ENCODE measurements around the gene AGL. TPM values are rescaled to one million over a fixed set of nuclear protein-coding genes. Genes with fewer than 3 reads are reported as not detected.
"Not testable (repeated sequence)": the region's sequence is repeated elsewhere in the genome, so short reads cannot be mapped to it uniquely, and the experiment has no call there.

The AGL gene
- total and polyA plus RNA-seq, 3 donors from 2014 or later, result 7.1 to 19.6 (median 16.7) TPM

- H3K27me3 ChIP-seq, result no peaks in the 10 kb centered on the region
- intact Hi-C loops (cut with DNase I; ENCODE audit: low total_unique reads), result no loop called here
- DNase-seq, result no peak
- H3K36me3 ChIP-seq (ENCODE audit: low read depth, missing control alignments), result no peaks in the 10 kb centered on the region
- H3K4me3 ChIP-seq, result no peak overlapping the region
- TF ChIP-seq, protein P1, sequence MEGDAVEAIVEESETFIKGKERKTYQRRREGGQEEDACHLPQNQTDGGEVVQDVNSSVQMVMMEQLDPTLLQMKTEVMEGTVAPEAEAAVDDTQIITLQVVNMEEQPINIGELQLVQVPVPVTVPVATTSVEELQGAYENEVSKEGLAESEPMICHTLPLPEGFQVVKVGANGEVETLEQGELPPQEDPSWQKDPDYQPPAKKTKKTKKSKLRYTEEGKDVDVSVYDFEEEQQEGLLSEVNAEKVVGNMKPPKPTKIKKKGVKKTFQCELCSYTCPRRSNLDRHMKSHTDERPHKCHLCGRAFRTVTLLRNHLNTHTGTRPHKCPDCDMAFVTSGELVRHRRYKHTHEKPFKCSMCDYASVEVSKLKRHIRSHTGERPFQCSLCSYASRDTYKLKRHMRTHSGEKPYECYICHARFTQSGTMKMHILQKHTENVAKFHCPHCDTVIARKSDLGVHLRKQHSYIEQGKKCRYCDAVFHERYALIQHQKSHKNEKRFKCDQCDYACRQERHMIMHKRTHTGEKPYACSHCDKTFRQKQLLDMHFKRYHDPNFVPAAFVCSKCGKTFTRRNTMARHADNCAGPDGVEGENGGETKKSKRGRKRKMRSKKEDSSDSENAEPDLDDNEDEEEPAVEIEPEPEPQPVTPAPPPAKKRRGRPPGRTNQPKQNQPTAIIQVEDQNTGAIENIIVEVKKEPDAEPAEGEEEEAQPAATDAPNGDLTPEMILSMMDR (IDR thresholded peaks at IDR 0.05), result no peak
- no peak for TF ChIP-seq POLR2A (IDR thresholded peaks at IDR 0.05)
- no peak overlapping the region for H3K27ac ChIP-seq
- 81 to 83% methylated on average over 1 of the region's 1 CpG for WGBS, 2 donors
- no peaks in the 10 kb centered on the region for H3K4me1 ChIP-seq
- H3K9me3 ChIP-seq, result no peaks in the 10 kb centered on the region
These were observed 41.8 kb downstream of the AGL start for GRCh38 chr1:99891997-99892396.

DNA sequence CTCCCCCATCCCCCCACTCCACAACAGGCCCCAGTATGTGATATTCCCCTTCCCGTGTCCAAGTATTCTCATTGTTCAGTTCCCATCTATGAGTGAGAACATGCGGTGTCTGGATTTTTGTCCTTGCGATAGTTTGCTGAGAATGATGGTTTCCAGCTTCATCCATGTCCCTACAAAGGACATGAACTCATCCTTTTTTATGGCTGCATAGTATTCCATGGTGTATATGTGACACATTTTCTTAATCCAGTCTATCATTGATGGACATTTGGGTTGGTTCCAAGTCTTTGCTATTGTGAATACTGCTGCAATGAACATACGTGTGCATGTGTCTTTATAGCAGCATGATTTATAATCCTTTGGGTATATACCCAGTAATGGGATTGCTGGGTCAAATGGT is 53.1 kb downstream of the AGL start:
- H3K36me3 ChIP-seq (ENCODE audit: low read depth, missing control alignments); H3K4me3 ChIP-seq; intact Hi-C loops (cut with DNase I; ENCODE audit: low total_unique reads); H3K9me3 ChIP-seq; DNase-seq; H3K27ac ChIP-seq; H3K27me3 ChIP-seq; H3K4me1 ChIP-seq: not testable (repeated sequence)
- 97 to 99% methylated on average over 4 of the region's 4 CpGs for WGBS, 2 donors

GRCh38 chr1:99906535-99906934 is 56.4 kb downstream of the AGL start:
- intact Hi-C loops (cut with DNase I; ENCODE audit: low total_unique reads), result no loop called here
- TF ChIP-seq POLR2A (IDR thresholded peaks at IDR 0.05), result no peak
- TF ChIP-seq, protein P1 (IDR thresholded peaks at IDR 0.05), result no peak

GRCh38 chr1:99917214-99917613 is 67.1 kb downstream of the AGL start:
- intact Hi-C loops (cut with DNase I; ENCODE audit: low total_unique reads), result no loop called here
- no peaks in the 10 kb centered on the region for H3K36me3 ChIP-seq (ENCODE audit: low read depth, missing control alignments)
- no peak overlapping the region for H3K27ac ChIP-seq
- DNase-seq, result no peak
- TF ChIP-seq, protein P1 (IDR thresholded peaks at IDR 0.05), result no peak
- no peak for TF ChIP-seq POLR2A (IDR thresholded peaks at IDR 0.05)
- no peaks in the 10 kb centered on the region for H3K4me1 ChIP-seq
- no peaks in the 10 kb centered on the region for H3K9me3 ChIP-seq
- 95 to 97% methylated on average over 3 of the region's 3 CpGs for WGBS, 2 donors
- no peaks in the 10 kb centered on the region for H3K27me3 ChIP-seq
- no peak overlapping the region for H3K4me3 ChIP-seq

More at GRCh38 chr1:99906535-99906934, 56.4 kb downstream of the AGL start:
- no peaks in the 10 kb centered on the region for H3K4me1 ChIP-seq
- DNase-seq, result no peak
- H3K9me3 ChIP-seq, result no peaks in the 10 kb centered on the region
- H3K27ac ChIP-seq, result no peak overlapping the region
- no peaks in the 10 kb centered on the region for H3K27me3 ChIP-seq
- H3K36me3 ChIP-seq (ENCODE audit: low read depth, missing control alignments), result no peaks in the 10 kb centered on the region
- H3K4me3 ChIP-seq, result no peak overlapping the region

- H3K36me3 ChIP-seq (ENCODE audit: low read depth, missing control alignments), result no peaks in the 10 kb centered on the region
- TF ChIP-seq POLR2A (IDR thresholded peaks at IDR 0.05), result no peak
- TF ChIP-seq, protein P1 (IDR thresholded peaks at IDR 0.05), result no peak
These were observed 69.1 kb downstream of the AGL start for GRCh38 chr1:99919220-99919619.

More at GRCh38 chr1:99919220-99919619, 69.1 kb downstream of the AGL start:
- Histone ChIP-seq H3K4me3 (no peak overlapping the region), H3K9me3 (no peaks in the 10 kb centered on the region), H3K4me1 (no peaks in the 10 kb centered on the region), H3K27me3 (no peaks in the 10 kb centered on the region), H3K27ac (no peak overlapping the region)
- no peak for DNase-seq
- WGBS, 2 donors, result 95 to 97% methylated on average over 1 of the region's 1 CpG
- intact Hi-C loops (cut with DNase I; ENCODE audit: low total_unique reads), result no loop called here

Data from testis (tissue), 3 donors.